OCI-LY3 (cell line): ENCODE results near the gene NMT1.
"Not testable (repeated sequence)": the region's sequence is repeated elsewhere in the genome, so short reads cannot be mapped to it uniquely, and the experiment has no call there.

Source experiments
- H2AFZ ChIP-seq: fragments of 200-600, 300-600 bp; shearing (Covaris generic); 2 replicates; pipeline ENCODE4 v1.6.0; 2014; ENCODE audit warnings: antibody characterized with exemption, low read depth, low read length
- H3K27ac ChIP-seq: fragments of 200-600, 300-600 bp; sonication (generic); 2 replicates; pipeline ENCODE4 v1.5.1; 2014; ENCODE audit warnings: mild to moderate bottlenecking, low read length, moderate library complexity, mixed read lengths
- H3K27me3 ChIP-seq: fragments of 200-600, 300-600 bp; sonication (generic); 2 replicates; pipeline ENCODE4 v1.6.1; 2014; ENCODE audit warnings: low read depth, low read length, mixed read lengths
- H3K36me3 ChIP-seq: fragments of 200-600, 300-600 bp; sonication (generic); replicated peaks from 2 replicates; pipeline ENCODE3; 2014; ENCODE audit warnings: low read depth, low read length, mixed read lengths
- H3K4me1 ChIP-seq: fragments of 300-600, 200-600 bp; sonication (generic); 2 replicates; pipeline ENCODE4 v1.6.1; 2014; ENCODE audit warnings: low read length, mixed read lengths
- H3K4me2 ChIP-seq: fragments of 200-600, 300-600 bp; sonication (generic); 2 replicates; pipeline ENCODE4 v1.6.1; 2014; ENCODE audit warnings: low read length, mixed read lengths
- H3K4me3 ChIP-seq: fragments of 300-600, 200-600 bp; sonication (generic); 2 replicates; pipeline ENCODE4 v1.5.1; 2014; ENCODE audit warnings: antibody characterized with exemption, mild to moderate bottlenecking, low read length, moderate library complexity
- H3K79me2 ChIP-seq: fragments of 300-600, 200-600 bp; shearing (Covaris generic); 2 replicates; pipeline ENCODE4 v1.6.1; 2014; ENCODE audit warnings: mild to moderate bottlenecking, low read length, mixed read lengths
- H3K9ac ChIP-seq: fragments of 300-600, 200-600 bp; shearing (Covaris generic); 2 replicates; pipeline ENCODE4 v1.6.0; 2014; ENCODE audit warnings: mild to moderate bottlenecking, low read length, moderate library complexity
- H3K9me3 ChIP-seq: fragments of 200-600, 300-600 bp; shearing (Covaris generic); 2 replicates; pipeline ENCODE4 v1.6.1; 2014; ENCODE audit warnings: low read length, mixed read lengths; ENCODE audit not compliant: insufficient read depth
- H4K20me1 ChIP-seq: fragments of 200-600, 300-600 bp; sonication (generic); 2 replicates; pipeline ENCODE4 v1.6.1; 2016; ENCODE audit warnings: low read length, mixed read lengths; ENCODE audit not compliant: insufficient read depth
- CTCF ChIP-seq: fragments of 200-600, 300-600 bp; sonication (generic); IDR thresholded peaks from 2 replicates; pipeline ENCODE4 v1.5.1; 2014; ENCODE audit warnings: antibody characterized with exemption, low read length, low read depth
- EZH2phosphoT487 ChIP-seq: fragments of 200-600 bp; shearing (Covaris generic); IDR thresholded peaks from 2 replicates; pipeline ENCODE4 v1.6.1; 2018; ENCODE audit warnings: antibody characterized with exemption, mixed run types, low read depth

The NMT1 gene

GRCh38 chr17:45048795-45049563, 12.1 kb upstream of the NMT1 start:
- Histone ChIP-seq H3K4me1 (peaks cover 11% of the 10 kb centered on the region), H3K36me3 (no peaks in the 10 kb centered on the region), H3K9me3 (no peaks in the 10 kb centered on the region), H3K4me3 (no peak overlapping the region), H3K9ac (no peak overlapping the region), H3K4me2 (no peak overlapping the region), H2AFZ (no peak overlapping the region), H3K27me3 (no peaks in the 10 kb centered on the region), H3K79me2 (peaks cover 21% of the 10 kb centered on the region), H3K27ac (no peak overlapping the region), H4K20me1 (no peaks in the 10 kb centered on the region)
- TF ChIP-seq EZH2phosphoT487 (no peak), CTCF (no peak)

GRCh38 chr17:45050481-45051059, 10.5 kb upstream of the NMT1 start:
- no peaks in the 10 kb centered on the region for H3K9me3 ChIP-seq
- H4K20me1 ChIP-seq: no peaks in the 10 kb centered on the region
- peaks cover 4% of the 10 kb centered on the region for H3K36me3 ChIP-seq
- H3K4me3 ChIP-seq: peak overlapping the region; percentile 89
- 0 out of 2 replicates have a peak overlapping the region, but pooled peaks have one; percentile 35 for H2AFZ ChIP-seq
- H3K4me1 ChIP-seq: peaks cover 11% of the 10 kb centered on the region
- H3K27ac ChIP-seq: peak overlapping the region; percentile 86
- TF ChIP-seq CTCF: no peak
- TF ChIP-seq EZH2phosphoT487: no peak
- peak overlapping the region; percentile 100 for H3K4me2 ChIP-seq
- H3K27me3 ChIP-seq: no peaks in the 10 kb centered on the region
- H3K9ac ChIP-seq: peak overlapping the region; percentile 97
- peaks cover 21% of the 10 kb centered on the region for H3K79me2 ChIP-seq

- H4K20me1 ChIP-seq: no peaks in the 10 kb centered on the region
- H3K36me3 ChIP-seq: peaks cover 4% of the 10 kb centered on the region
- H3K4me2 ChIP-seq: peak within 1 kb of the TSS; percentile 100
- H3K9ac ChIP-seq: peak within 1 kb of the TSS; percentile 97
- peaks cover 11% of the 10 kb centered on the region for H3K4me1 ChIP-seq
- H3K27me3 ChIP-seq: no peaks in the 10 kb centered on the region
- peak within 1 kb of the TSS; percentile 90 for H3K4me3 ChIP-seq
- H2AFZ ChIP-seq: peak within 1 kb of the TSS; percentile 35; the same call in 1 of the 2 replicates
- H3K79me2 ChIP-seq: peaks cover 21% of the 10 kb centered on the region
- peak within 1 kb of the TSS; percentile 86 for H3K27ac ChIP-seq
- TF ChIP-seq EZH2phosphoT487 (no peak), CTCF (no peak)
- no peaks in the 10 kb centered on the region for H3K9me3 ChIP-seq
These were observed 9.9 kb upstream of the NMT1 start, which contains the start of gene DCAKD for GRCh38 chr17:45051060-45051719. Gene DCAKD (minus strand): TSS chr17:45051632. CDS start chr17:45034885, 16,747 bp downstream.

- H4K20me1 ChIP-seq, H3K36me3 ChIP-seq, H2AFZ ChIP-seq, H3K27me3 ChIP-seq, H3K27ac ChIP-seq, H3K4me2 ChIP-seq, H3K9me3 ChIP-seq: not testable (repeated sequence)
- Histone ChIP-seq H3K4me1 (peaks cover 11% of the 10 kb centered on the region), H3K9ac (peak overlapping the region; percentile 91; the same call in 1 of the 2 replicates), H3K4me3 (peak overlapping the region; percentile 90; the same call in 1 of the 2 replicates), H3K79me2 (peaks cover 21% of the 10 kb centered on the region)
These were observed 9.4 kb upstream of the NMT1 start for GRCh38 chr17:45051720-45052051.
